A549 treated with DMSO at 1 μM for 4 hours (cell line): Measurements from ENCODE around the gene NAP1L3. TPM values are rescaled to one million over a fixed set of nuclear protein-coding genes. Genes with fewer than 3 reads are reported as not detected.

Experiments
- total RNA-seq: library from RNA; stranded (reverse); fragments of 200-300 nt; extraction: Qiagen RNA extraction; gene quantifications from 5 replicates; pipeline ENCODE4 v1.2.3, GENCODE V29; 2022; ENCODE audit warnings: low read depth

The NAP1L3 gene
- total RNA-seq, result 0.22 to 0.61 TPM (median 0.40 TPM) in 5 replicates

DNA sequence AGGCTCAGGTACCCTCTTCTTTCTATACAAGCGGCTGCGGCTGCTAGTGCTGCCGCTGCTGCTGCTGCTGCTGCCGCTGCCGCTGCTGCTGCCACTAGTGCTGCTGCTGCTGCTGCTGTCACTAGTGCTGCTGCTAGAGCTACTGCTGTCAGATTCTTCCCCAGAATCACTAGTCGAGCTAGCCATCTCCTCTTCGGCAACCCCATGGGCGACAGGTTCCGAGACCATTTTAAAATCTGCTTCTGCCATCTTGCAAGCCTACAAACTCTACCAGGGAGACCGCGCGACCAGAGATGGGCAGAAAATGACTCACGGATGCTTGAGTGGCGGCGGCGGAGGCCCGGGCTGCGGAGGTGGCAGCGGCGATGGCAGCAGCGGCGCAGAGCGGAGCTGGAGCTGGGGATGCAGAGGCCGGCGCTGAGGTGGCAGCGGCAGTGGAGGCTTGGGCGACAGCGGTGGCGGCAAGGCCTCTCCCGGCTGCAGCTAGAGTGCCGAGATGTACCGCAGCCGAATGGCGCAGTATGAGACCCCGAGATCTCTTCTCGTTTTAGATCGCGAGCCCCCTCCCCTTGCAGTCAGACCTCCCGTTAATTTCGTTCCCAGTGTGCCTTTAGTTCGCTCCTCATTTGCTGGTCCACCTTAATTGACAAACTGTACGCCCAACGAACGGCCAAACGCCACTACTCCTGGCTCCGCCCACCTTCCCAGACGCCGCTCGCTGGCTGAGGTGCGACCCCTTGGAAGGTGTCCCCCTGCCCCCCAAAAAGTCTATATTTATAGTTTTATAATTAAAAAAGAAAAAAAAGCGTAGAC, at the start of gene NAP1L3:
Gene NAP1L3, minus strand, starts transcription at position 523 of the 813 bp plus-strand sequence. Its CDS starts 274 bp downstream, at position 249.

GRCh38 chrX:93673869-93674271, 492 bp upstream of the NAP1L3 start, which contains the start of gene FAM133A:
TSS of gene FAM133A (plus strand) at chrX:93674206. CDS start at chrX:93709420, 35,214 bp downstream.

Other genes starting within 250 kb of the NAP1L3 start
- 0.69 to 1.1 TPM (median 0.87 TPM) in 5 replicates for gene FAM133A, start 628 bp upstream of the NAP1L3 start, total RNA-seq